ENCODE results near the gene CFAP54.

- TF ChIP-seq CTCF (IDR thresholded peaks at IDR 0.05) (no peak), POLR2A (IDR thresholded peaks at IDR 0.05) (no peak)
Observed at GRCh38 chr12:96864335-96864734, 375.0 kb downstream of the CFAP54 start.
